Ishikawa (cell line): ENCODE results near the gene KCNH2.

Experiments used
- CEBPB ChIP-seq: IDR thresholded peaks from 2 replicates; pipeline ENCODE4 v1.6.1; 2012
- CREB1 ChIP-seq: IDR thresholded peaks from 2 replicates; pipeline ENCODE4 v1.6.1; 2012; ENCODE audit warnings: low read depth
- EGR1 ChIP-seq: IDR thresholded peaks from 2 replicates; pipeline ENCODE4 v1.6.1; 2012
- EP300 ChIP-seq: IDR thresholded peaks from 2 replicates; pipeline ENCODE4 v1.6.1; 2012; ENCODE audit warnings: borderline replicate concordance
- FOXM1 ChIP-seq: IDR thresholded peaks from 2 replicates; pipeline ENCODE4 v1.6.1; 2012; ENCODE audit warnings: low read depth, borderline replicate concordance
- NFIC ChIP-seq: IDR thresholded peaks from 2 replicates; pipeline ENCODE4 v1.6.1; 2012
- RAD21 ChIP-seq: IDR thresholded peaks from 2 replicates; pipeline ENCODE4 v1.6.1; 2012; ENCODE audit warnings: low read depth
- TAF1 ChIP-seq: IDR thresholded peaks from 2 replicates; pipeline ENCODE4 v1.6.1; 2012; ENCODE audit warnings: low read depth, mild to moderate bottlenecking
- TCF12 ChIP-seq: IDR thresholded peaks from 2 replicates; pipeline ENCODE4 v1.6.1; 2012; ENCODE audit warnings: low read depth
- TEAD4 ChIP-seq: IDR thresholded peaks from 2 replicates; pipeline ENCODE4 v1.6.1; 2012
- YY1 ChIP-seq: IDR thresholded peaks from 2 replicates; pipeline ENCODE4 v1.6.1; 2012; ENCODE audit warnings: low read depth
- ZBTB7A ChIP-seq: IDR thresholded peaks from 2 replicates; pipeline ENCODE4 v1.6.1; 2012; ENCODE audit warnings: low read depth
- TF ChIP-seq, protein P1 (sequence below): IDR thresholded peaks from 2 replicates; pipeline ENCODE4 v1.6.1; 2012
- TF ChIP-seq, protein P2 (sequence below): IDR thresholded peaks from 2 replicates; pipeline ENCODE4 v1.6.1; 2012
- TF ChIP-seq, protein P3 (sequence below): IDR thresholded peaks from 2 replicates; pipeline ENCODE4 v1.6.1; 2012; ENCODE audit warnings: low read depth, mild to moderate bottlenecking

The KCNH2 gene

DNA sequence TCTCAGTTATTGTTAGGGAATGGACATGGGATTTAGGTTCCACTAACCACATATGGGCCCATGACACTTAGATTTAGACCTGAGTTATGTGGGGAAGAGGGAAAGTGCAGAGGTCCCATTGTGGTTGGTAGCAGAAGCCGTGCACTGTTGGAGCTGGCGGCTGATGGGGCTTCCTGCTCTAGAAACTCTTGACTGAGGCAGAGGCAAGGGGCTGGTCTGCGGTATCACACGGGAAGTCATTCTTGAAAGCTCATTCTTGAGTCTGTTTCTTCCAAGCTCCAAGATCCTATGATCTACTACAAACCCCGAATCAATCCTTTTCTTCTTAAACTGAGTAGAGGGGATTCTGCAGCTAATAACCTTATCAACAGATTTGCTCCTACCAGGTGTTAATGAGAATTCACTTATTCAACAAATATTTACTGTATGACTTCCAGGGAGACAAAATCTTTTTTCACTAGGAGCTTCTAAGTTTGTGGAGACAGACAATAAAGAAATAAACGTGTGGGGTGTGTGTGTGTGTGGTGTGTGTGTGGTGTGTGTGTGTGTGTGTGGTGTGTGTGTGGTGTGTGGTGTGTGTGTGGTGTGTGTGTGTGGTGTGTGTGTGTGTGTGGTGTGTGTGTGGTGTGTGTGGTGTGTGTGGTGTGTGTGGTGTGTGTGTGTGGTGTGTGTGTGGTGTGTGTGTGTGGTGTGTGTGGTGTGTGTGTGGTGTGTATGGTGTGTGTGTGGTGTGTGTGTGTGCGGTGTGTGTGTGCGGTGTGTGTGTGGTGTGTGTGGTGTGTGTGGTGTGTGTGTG is 68.7 kb downstream of the KCNH2 start:
- TF ChIP-seq CREB1 (no peak), EGR1 (no peak)

DNA sequence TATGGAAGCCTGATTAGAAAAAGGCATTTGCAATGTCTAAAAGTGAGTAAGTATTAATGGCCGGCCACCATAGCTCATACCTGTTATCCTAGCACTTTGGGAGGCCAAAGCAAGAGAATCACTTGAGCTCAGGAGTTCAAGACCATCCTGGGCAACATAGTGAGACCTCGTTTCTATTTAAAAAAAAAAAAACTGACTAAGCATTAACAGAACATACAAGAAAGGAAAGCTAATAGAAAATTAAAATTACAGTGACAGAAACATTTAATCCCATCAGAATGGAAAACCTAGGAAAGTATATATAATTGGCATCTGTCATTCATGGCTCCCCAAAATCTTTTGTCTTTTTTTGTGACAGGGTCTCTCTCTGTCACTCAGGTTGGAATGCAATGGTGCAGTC is 69.9 kb downstream of the KCNH2 start:
- TF ChIP-seq EGR1 (no peak), YY1 (no peak), TCF12 (no peak), ZBTB7A (no peak), RAD21 (no peak), TAF1 (no peak), FOXM1 (no peak), CREB1 (no peak), CEBPB (no peak)
- TF ChIP-seq, protein P1, sequence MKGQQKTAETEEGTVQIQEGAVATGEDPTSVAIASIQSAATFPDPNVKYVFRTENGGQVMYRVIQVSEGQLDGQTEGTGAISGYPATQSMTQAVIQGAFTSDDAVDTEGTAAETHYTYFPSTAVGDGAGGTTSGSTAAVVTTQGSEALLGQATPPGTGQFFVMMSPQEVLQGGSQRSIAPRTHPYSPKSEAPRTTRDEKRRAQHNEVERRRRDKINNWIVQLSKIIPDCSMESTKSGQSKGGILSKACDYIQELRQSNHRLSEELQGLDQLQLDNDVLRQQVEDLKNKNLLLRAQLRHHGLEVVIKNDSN = no peak

DNA sequence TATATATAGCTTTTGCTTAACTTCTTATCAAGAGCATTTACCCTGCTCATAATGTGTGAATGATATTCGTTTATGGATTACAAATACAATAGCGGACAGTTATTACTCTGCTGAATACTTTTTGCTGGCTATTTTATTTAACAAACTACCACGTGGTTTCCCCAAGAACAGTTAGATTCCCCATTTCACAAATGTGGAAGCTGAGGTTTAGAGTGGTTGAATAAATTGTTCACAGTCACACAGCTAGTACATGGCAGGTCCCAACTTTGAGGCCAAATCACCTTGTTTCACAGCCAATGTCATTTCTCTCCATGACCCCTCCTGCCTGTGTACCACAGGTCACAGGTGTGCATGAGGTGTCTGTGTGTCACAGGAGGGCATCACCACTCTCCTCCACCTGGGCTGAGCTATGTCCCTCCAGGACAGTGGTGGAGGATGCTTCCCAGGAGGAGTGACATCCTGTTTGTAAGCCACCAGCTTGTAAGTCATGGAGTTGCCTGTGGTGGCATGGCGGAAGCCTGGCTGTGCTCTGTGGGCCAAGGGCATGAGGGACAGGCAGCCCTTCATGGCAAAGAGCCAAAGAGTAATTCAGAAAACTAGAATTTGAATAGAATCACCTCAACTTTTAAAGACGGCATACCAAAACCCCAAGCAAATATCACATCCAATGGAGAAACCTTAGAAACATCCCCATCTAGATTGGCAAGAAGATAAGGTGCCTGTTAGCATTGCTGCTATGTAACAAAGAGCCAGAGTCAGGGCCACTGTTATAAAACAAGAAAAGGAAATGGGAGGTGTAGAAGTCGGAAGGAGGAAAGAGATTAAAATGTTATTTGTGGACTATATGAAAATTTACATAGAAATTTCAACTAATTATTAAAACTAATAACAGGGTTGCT is 73.9 kb downstream of the KCNH2 start:
- TF ChIP-seq CREB1 (no peak), TCF12 (no peak), FOXM1 (no peak), CEBPB (no peak), RAD21 (no peak), EGR1 (no peak), ZBTB7A (no peak), EP300 (no peak), TAF1 (no peak)
- TF ChIP-seq, protein P2, sequence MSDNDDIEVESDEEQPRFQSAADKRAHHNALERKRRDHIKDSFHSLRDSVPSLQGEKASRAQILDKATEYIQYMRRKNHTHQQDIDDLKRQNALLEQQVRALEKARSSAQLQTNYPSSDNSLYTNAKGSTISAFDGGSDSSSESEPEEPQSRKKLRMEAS = no peak
- TF ChIP-seq, protein P1 = no peak

DNA sequence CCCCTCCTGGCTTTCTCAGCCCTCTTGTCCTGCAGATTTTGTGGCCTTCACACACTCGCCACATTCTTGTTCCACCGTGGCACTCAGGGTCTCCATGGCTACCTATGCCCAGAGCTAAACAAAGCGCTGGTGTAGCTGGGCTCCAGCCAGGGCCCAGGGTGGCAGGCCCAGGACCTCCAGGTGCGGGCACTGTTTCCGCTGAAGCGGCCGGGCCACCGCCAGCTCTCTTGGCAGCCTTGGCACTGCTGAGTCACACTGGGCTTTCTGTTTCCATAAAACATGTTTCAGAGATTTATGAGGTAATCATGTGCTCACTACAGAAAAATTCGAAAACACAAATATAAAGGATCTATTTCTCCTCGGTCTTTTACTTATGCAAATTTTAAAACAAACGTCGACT is 74.5 kb downstream of the KCNH2 start:
- no peak for TF ChIP-seq ZBTB7A
- TF ChIP-seq NFIC = peak; percentile 48; the same call in 1 of the 2 replicates

DNA sequence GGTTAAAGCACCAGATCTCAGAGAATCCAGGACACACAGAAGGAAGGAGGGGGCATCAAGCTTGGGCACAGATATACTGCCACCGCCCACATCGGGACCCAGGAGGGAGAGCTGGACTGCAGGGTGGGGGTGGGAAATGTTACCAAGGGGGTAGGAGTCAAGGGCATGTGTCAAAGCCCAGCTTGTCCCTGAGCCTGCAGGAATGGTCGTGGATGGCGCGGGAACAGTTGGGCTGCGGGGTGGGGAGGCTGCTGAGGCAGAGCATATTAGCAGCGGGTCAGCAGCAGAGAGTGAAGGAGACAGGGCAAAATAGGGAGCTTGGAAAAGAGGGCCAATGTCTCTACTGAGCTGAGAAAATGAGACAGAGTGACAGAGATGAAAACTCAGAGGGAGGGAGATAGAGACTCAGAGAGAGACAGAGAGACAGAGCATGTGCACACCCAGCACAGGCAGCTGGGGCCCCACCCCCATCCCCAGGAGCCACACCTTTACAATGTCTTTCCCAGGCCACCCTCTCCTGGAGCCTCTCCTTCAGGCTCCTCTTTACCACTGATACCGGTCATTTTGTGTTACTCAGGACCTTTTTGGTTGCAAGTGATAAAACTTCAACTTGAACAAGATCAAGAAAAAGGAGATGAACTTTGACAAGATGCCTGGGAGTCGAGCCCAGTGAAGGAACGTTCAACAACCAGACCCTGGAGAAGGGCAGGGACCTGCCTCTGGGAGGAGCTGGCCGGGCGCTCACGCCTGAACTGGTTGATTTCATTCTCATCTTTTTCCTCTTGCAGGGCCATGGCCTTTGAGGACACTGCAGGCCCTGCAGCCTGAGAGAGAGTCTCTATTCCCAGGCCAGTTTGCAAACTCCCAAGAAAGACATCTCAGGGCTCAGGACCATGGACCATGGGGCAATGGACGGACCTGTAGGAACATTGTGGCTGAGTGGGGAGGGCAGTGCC is 75.8 kb downstream of the KCNH2 start:
- TF ChIP-seq YY1 = no peak

DNA sequence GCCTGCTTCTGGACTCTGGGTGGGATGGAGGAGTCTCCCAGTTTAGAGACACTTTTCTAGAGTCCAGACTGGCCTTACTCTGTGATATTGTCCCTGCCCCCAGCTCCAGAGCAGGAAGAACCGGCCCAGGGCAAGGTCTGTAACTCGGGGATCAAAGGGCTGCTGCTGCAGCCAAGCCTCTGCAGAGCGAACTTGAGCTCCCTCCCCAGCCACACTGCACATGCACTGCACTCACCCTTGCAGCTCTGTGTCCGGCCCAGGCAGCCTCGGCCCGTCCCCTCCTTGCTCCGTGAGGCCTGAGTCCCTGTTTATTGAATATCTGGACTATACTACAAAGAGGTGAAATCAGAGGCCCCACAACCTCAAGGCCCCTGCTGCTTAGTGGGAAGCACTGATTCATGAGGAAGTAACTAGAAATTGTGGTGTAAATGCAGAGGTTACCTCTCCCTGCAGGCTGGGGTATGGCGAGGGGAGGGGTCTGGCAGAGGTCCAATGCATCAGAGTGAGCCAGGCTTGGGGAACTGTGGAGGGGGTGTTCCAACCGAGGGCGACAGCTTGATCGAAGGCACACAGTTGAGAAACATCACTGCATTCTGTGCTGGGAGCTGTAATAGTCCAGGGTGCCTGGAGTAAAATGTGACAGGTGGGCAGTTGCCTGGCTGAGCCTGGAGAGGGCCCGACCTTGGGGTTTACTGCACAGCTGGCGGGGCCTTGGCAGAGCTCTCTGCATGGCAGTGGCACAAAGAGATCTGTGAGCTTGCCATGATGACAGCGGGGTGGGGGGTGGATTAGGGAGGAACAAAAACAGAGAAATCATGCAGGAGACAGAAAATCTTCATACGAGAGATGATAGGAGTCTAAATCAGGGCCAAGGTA is 76.7 kb downstream of the KCNH2 start:
- TF ChIP-seq FOXM1 = no peak
- TF ChIP-seq TEAD4 = no peak
- TF ChIP-seq NFIC = no peak
- no peak for TF ChIP-seq TAF1
- TF ChIP-seq, protein P3, sequence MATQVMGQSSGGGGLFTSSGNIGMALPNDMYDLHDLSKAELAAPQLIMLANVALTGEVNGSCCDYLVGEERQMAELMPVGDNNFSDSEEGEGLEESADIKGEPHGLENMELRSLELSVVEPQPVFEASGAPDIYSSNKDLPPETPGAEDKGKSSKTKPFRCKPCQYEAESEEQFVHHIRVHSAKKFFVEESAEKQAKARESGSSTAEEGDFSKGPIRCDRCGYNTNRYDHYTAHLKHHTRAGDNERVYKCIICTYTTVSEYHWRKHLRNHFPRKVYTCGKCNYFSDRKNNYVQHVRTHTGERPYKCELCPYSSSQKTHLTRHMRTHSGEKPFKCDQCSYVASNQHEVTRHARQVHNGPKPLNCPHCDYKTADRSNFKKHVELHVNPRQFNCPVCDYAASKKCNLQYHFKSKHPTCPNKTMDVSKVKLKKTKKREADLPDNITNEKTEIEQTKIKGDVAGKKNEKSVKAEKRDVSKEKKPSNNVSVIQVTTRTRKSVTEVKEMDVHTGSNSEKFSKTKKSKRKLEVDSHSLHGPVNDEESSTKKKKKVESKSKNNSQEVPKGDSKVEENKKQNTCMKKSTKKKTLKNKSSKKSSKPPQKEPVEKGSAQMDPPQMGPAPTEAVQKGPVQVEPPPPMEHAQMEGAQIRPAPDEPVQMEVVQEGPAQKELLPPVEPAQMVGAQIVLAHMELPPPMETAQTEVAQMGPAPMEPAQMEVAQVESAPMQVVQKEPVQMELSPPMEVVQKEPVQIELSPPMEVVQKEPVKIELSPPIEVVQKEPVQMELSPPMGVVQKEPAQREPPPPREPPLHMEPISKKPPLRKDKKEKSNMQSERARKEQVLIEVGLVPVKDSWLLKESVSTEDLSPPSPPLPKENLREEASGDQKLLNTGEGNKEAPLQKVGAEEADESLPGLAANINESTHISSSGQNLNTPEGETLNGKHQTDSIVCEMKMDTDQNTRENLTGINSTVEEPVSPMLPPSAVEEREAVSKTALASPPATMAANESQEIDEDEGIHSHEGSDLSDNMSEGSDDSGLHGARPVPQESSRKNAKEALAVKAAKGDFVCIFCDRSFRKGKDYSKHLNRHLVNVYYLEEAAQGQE = no peak
- no peak for TF ChIP-seq RAD21
- TF ChIP-seq, protein P1 = no peak
- no peak for TF ChIP-seq ZBTB7A
- TF ChIP-seq CREB1 = no peak
